H1 (cell line): Measurements from ENCODE around the gene TEK. TPM values are rescaled to one million over a fixed set of nuclear protein-coding genes. Genes with fewer than 3 reads are reported as not detected.

Experiments
- CTCF ChIA-PET: fragments of 300-600 bp; sonication (Branson Sonifier 250); formaldehyde crosslinking; loops from one replicate; lab custom pipeline; 2021; ENCODE audit not compliant: partially characterized antibody; lab: Charles Lee
- POLR2A ChIA-PET: fragments of 300-600 bp; sonication (Branson Sonifier 250); formaldehyde crosslinking; loops from one replicate; lab custom pipeline; 2021; ENCODE audit warnings: inconsistent platforms; ENCODE audit not compliant: partially characterized antibody; lab: Charles Lee
- DNase-seq, 2 experiments: peaks; one replicate each; pipeline versions ENCODE4 v3.0.0 to v3.0.0-alpha.2; 2010 to 2022; ENCODE audit warnings: low spot score in 2 of 2, low read depth in 1 of 2, mixed read lengths in 1 of 2
- FAIRE-seq: peaks from 2 replicates; lab custom pipeline; 2011; peaks lifted over from hg19 to GRCh38; lab: Jason Lieb, UNC
- H2AFZ ChIP-seq: 2 replicates; pipeline ENCODE4 v1.8.1; 2012; ENCODE audit warnings: low read length, inconsistent platforms
- H2AK5ac ChIP-seq: 2 replicates; pipeline ENCODE4 v1.6.1; 2013; ENCODE audit warnings: low read depth, low read length
- H2BK120ac ChIP-seq: replicated peaks from 2 replicates; pipeline ENCODE3; 2013; ENCODE audit warnings: low read depth, low read length, inconsistent platforms
- H2BK12ac ChIP-seq: 2 replicates; pipeline ENCODE4 v1.6.1; 2013; ENCODE audit warnings: low read depth, low read length
- H2BK15ac ChIP-seq: 2 replicates; pipeline ENCODE4 v1.6.1; 2013; ENCODE audit warnings: low read length
- H2BK20ac ChIP-seq: 2 replicates; pipeline ENCODE4 v1.6.1; 2013; ENCODE audit warnings: low read length
- H2BK5ac ChIP-seq: 2 replicates; pipeline ENCODE4 v1.6.1; 2013; ENCODE audit warnings: low read depth, low read length
- H3K14ac ChIP-seq: 2 replicates; pipeline ENCODE4 v1.6.1; 2013; ENCODE audit warnings: inconsistent platforms; ENCODE audit not compliant: insufficient read length
- H3K18ac ChIP-seq: 2 replicates; pipeline ENCODE4 v1.6.1; 2013; ENCODE audit warnings: low read length; ENCODE audit errors: extremely low read depth
- H3K23ac ChIP-seq: 2 replicates; pipeline ENCODE4 v1.6.1; 2013; ENCODE audit warnings: inconsistent platforms; ENCODE audit not compliant: insufficient read length
- H3K23me2 ChIP-seq: 2 replicates; pipeline ENCODE4 v1.6.1; 2013; ENCODE audit warnings: low read depth, low read length
- H3K27ac ChIP-seq: 2 replicates; pipeline ENCODE4 v1.6.1; 2011; ENCODE audit warnings: low read depth, low read length, inconsistent platforms
- H3K27me3 ChIP-seq, 4 experiments: replicated peaks in 1 of 4; 1 replicate in 1 of 4; 2 replicates in 3 of 4; pipeline versions ENCODE4 v1.6.1 to v1.8.1; 2011 to 2013; ENCODE audit warnings: low read length in 3 of 4, mild to moderate bottlenecking in 3 of 4, inconsistent platforms in 2 of 4, mixed read lengths in 2 of 4, moderate library complexity in 1 of 4; ENCODE audit not compliant: control insufficient read depth in 3 of 4, insufficient read depth in 3 of 4; ENCODE audit errors: extremely low read depth in 1 of 4
- H3K36me3 ChIP-seq, 4 experiments: 2 replicates each; pipeline versions ENCODE4 v1.6.1 to v1.8.1; 2011 to 2013; ENCODE audit warnings: mild to moderate bottlenecking in 4 of 4, low read length in 3 of 4, moderate library complexity in 2 of 4, control low read depth in 1 of 4, inconsistent platforms in 1 of 4; ENCODE audit not compliant: insufficient read depth in 4 of 4, control insufficient read depth in 2 of 4
- H3K4ac ChIP-seq: replicated peaks from 2 replicates; pipeline ENCODE3; 2013; ENCODE audit warnings: low read length, low read depth, mixed read lengths, inconsistent platforms; ENCODE audit not compliant: insufficient read length
- H3K4me1 ChIP-seq, 4 experiments: replicated peaks in 1 of 4; 1 replicate in 1 of 4; 2 replicates in 3 of 4; pipeline versions ENCODE4 v1.6.1 to v1.8.1; 2011 to 2013; ENCODE audit warnings: low read length in 3 of 4, inconsistent platforms in 2 of 4, mixed read lengths in 1 of 4; ENCODE audit not compliant: insufficient read depth in 4 of 4, control insufficient read depth in 3 of 4
- H3K4me2 ChIP-seq, 2 experiments: 2 replicates each; pipeline versions ENCODE4 v1.6.1 to v1.8.1; 2011 to 2013; ENCODE audit warnings: low read depth in 2 of 2, low read length in 2 of 2, control low read depth in 1 of 2, inconsistent platforms in 1 of 2, mild to moderate bottlenecking in 1 of 2; ENCODE audit not compliant: insufficient read depth in 1 of 2
- H3K4me3 ChIP-seq, 4 experiments: fragments of 200-600, 300-600 bp in 1 of 4; sonication (generic), shearing (Covaris generic), sonication (Bioruptor Twin) in 1 of 4; 2 replicates each; pipeline versions ENCODE4 v1.5.1 to v1.8.1; 2011 to 2016; ENCODE audit warnings: low read length in 4 of 4, low read depth in 3 of 4, control low read depth in 2 of 4, inconsistent platforms in 2 of 4, mild to moderate bottlenecking in 2 of 4, mixed read lengths in 1 of 4, moderate library complexity in 1 of 4; ENCODE audit not compliant: insufficient read depth in 2 of 4; ENCODE audit errors: extremely low read depth in 1 of 4
- H3K56ac ChIP-seq: replicated peaks from 2 replicates; pipeline ENCODE3; 2013; ENCODE audit warnings: low read depth, mild to moderate bottlenecking, mixed read lengths, low read length, inconsistent platforms; ENCODE audit not compliant: insufficient read length
- H3K79me1 ChIP-seq: 2 replicates; pipeline ENCODE4 v1.6.1; 2013; ENCODE audit warnings: low read depth, low read length, control low read depth
- H3K79me2 ChIP-seq, 2 experiments: 2 replicates each; pipeline versions ENCODE4 v1.6.1 to v1.8.1; 2012 to 2013; ENCODE audit warnings: low read length in 2 of 2, mild to moderate bottlenecking in 2 of 2, inconsistent platforms in 1 of 2; ENCODE audit not compliant: insufficient read depth in 2 of 2, control insufficient read depth in 1 of 2
- H3K9ac ChIP-seq, 4 experiments: replicated peaks in 1 of 4; 1 replicate in 1 of 4; 2 replicates in 3 of 4; pipeline versions ENCODE4 v1.6.1 to v1.8.1; 2011 to 2013; ENCODE audit warnings: low read depth in 3 of 4, low read length in 3 of 4, control low read depth in 2 of 4, mild to moderate bottlenecking in 2 of 4, moderate library complexity in 2 of 4, inconsistent platforms in 1 of 4; ENCODE audit errors: extremely low read depth in 1 of 4
- H3K9me3 ChIP-seq, 2 experiments: 2 replicates each; pipeline versions ENCODE4 v1.6.1 to v1.8.1; 2012 to 2013; ENCODE audit warnings: mild to moderate bottlenecking in 2 of 2, moderate library complexity in 2 of 2, control low read depth in 1 of 2, inconsistent platforms in 1 of 2, low read depth in 1 of 2, low read length in 1 of 2, mixed read lengths in 1 of 2; ENCODE audit not compliant: insufficient read depth in 2 of 2
- H4K20me1 ChIP-seq, 2 experiments: replicated peaks in 1 of 2; 2 replicates each; pipeline versions ENCODE3 to v1.8.1; 2011 to 2013; ENCODE audit warnings: inconsistent platforms in 2 of 2, low read length in 2 of 2, mild to moderate bottlenecking in 1 of 2; ENCODE audit not compliant: insufficient read depth in 2 of 2, control insufficient read depth in 1 of 2
- H4K5ac ChIP-seq: 2 replicates; pipeline ENCODE4 v1.6.1; 2013; ENCODE audit warnings: low read length, low read depth, mixed read lengths, inconsistent platforms; ENCODE audit not compliant: insufficient read length
- H4K8ac ChIP-seq: 2 replicates; pipeline ENCODE4 v1.8.0; 2013; ENCODE audit warnings: mild to moderate bottlenecking, moderate library complexity, low read length, inconsistent platforms; ENCODE audit not compliant: insufficient read depth; ENCODE audit errors: extremely low read depth
- H4K91ac ChIP-seq: replicated peaks from 2 replicates; pipeline ENCODE3; 2013; ENCODE audit warnings: low read length, mixed read lengths, inconsistent platforms; ENCODE audit not compliant: insufficient read length
- BRCA1 ChIP-seq: IDR thresholded peaks from 2 replicates; pipeline ENCODE4 v1.6.1; 2012; ENCODE audit warnings: low read depth, low read length, improper control_type of control experiment
- CEBPB ChIP-seq: IDR thresholded peaks from 2 replicates; pipeline ENCODE4 v1.6.1; 2012; ENCODE audit warnings: low read depth, low read length
- EP300 ChIP-seq, 2 experiments: IDR thresholded peaks; 1 replicate in 1 of 2; 2 replicates in 1 of 2; pipeline ENCODE4 v1.6.1; 2011 to 2012; ENCODE audit warnings: low read depth in 2 of 2, low read length in 2 of 2, mild to moderate bottlenecking in 2 of 2, borderline replicate concordance in 1 of 2, inconsistent platforms in 1 of 2, moderate library complexity in 1 of 2
- KDM1A ChIP-seq: fragments of 200-600, 300-600 bp; sonication (generic); IDR thresholded peaks from 2 replicates; pipeline ENCODE4 v1.7.1; 2016; ENCODE audit warnings: mild to moderate bottlenecking, low read length, borderline replicate concordance
- SIX5 ChIP-seq: IDR thresholded peaks from 2 replicates; pipeline ENCODE4 v1.6.1; 2011; ENCODE audit warnings: mild to moderate bottlenecking, low read depth, low read length
- whole genome bisulfite sequencing, 2 experiments: shearing (Covaris generic) in 1 of 2; methylation state at CpG; one replicate each; pipeline versions ENCODE4 v1.1.6 to v1.1.7; 2013 to 2015; ENCODE audit warnings: low lambda C conversion rate in 2 of 2, mixed read lengths in 2 of 2, inconsistent platforms in 1 of 2, low coverage in 1 of 2, missing lambda C conversion rate in 1 of 2; ENCODE audit not compliant: insufficient replicate concordance in 2 of 2, insufficient coverage in 1 of 2, insufficient read length in 1 of 2; ENCODE audit errors: extremely low coverage in 1 of 2, missing lambda C conversion rate in 1 of 2; 5-methylcytosine and 5-hydroxymethylcytosine counted together
- polyA plus RNA-seq, 7 experiments: library from polyadenylated mRNA; depleted of rRNA in 3 of 7; stranded (reverse) in 5 of 7; unstranded in 2 of 7; fragments of >200 nt in 5 of 7; fragments of 200-250 nt in 2 of 7; gene quantifications; 1 replicate in 5 of 7; 2 replicates in 1 of 7; 4 replicates in 1 of 7; pipeline versions ENCODE4 v1.2.1 to v1.2.3, GENCODE V29; 2011 to 2013; ENCODE audit warnings: missing spikeins in 2 of 7, mixed read lengths in 2 of 7
- total RNA-seq: library from RNA; stranded (reverse); fragmentation: NEBNext Ultra II Directional; extraction: Animal tissue kit (Norgen Biotek cat#: 25700); gene quantifications from 2 replicates; pipeline ENCODE4 v1.2.1, GENCODE V29; 2021

Gene TEK
- total and polyA plus RNA-seq, 2 of the 8 experiments (the other 6 are each of a cell fraction or from before 2014, with no cell fraction given) = 11.0 to 35.8 TPM

- H2BK15ac ChIP-seq = no peak overlapping the region
- no peak overlapping the region for H2BK120ac ChIP-seq
- H3K9me3 ChIP-seq = peaks cover 0 to 7% of the 10 kb centered on the region in 2 experiments; a peak in 1 of 4 replicates
- 85% methylated on average over 4 of the region's 4 CpGs; no CpG with 5 or more reads in 1 of the 2 experiments for WGBS, 2 experiments
- H3K36me3 ChIP-seq = no peaks in the 10 kb centered on the region
- no peak overlapping the region for H3K4me2 ChIP-seq
- H3K18ac ChIP-seq = no peak overlapping the region
- no peak overlapping the region for H3K4ac ChIP-seq
- H3K9ac ChIP-seq = no peak overlapping the region
- H3K56ac ChIP-seq = no peak overlapping the region
- H3K4me1 ChIP-seq = no peaks in the 10 kb centered on the region
- H3K27ac ChIP-seq = no peak overlapping the region
- H3K27me3 ChIP-seq = no peaks in the 10 kb centered on the region
- H4K8ac ChIP-seq = no peak overlapping the region
- H3K4me3 ChIP-seq = no peak overlapping the region
- TF ChIP-seq SIX5 = no peak
- TF ChIP-seq KDM1A = no peak
- no peak for TF ChIP-seq EP300 (IDR thresholded peaks at IDR 0.05; ENCODE audit: borderline replicate concordance in 1 of 2, low read depth in 2 of 2, low read length in 2 of 2)
- no peak for TF ChIP-seq CEBPB
- TF ChIP-seq BRCA1 = no peak
- ChIA-PET CTCF (no interaction called here), POLR2A (no interaction called here)
- H2AK5ac ChIP-seq = no peak overlapping the region
- no peaks in the 10 kb centered on the region for H4K20me1 ChIP-seq
- no peak overlapping the region for H3K14ac ChIP-seq
- H2BK20ac ChIP-seq = no peak overlapping the region
- no peaks in the 10 kb centered on the region for H3K79me2 ChIP-seq
- no peak overlapping the region for H2AFZ ChIP-seq
- H2BK5ac ChIP-seq = no peak overlapping the region
- H3K23ac ChIP-seq = no peak overlapping the region
- FAIRE-seq (no peak), DNase-seq (no peak)
- H2BK12ac ChIP-seq = no peak overlapping the region
- H3K79me1 ChIP-seq = no peaks in the 10 kb centered on the region
- no peak overlapping the region for H4K91ac ChIP-seq
- no peaks in the 10 kb centered on the region for H3K23me2 ChIP-seq
- no peak overlapping the region for H4K5ac ChIP-seq
Measured at GRCh38 chr9:27088981-27089380, 20.0 kb upstream of the TEK start.
